Osteoblast (primary cell): ENCODE results near the gene MKNK1. TPM values are rescaled to one million over a fixed set of nuclear protein-coding genes. Genes with fewer than 3 reads are reported as not detected.

Experiments used
- DNase-seq: peaks from one replicate; pipeline ENCODE4 v3.0.0; 2011; ENCODE audit warnings: low spot score, mixed read lengths; ENCODE audit not compliant: insufficient read length; ENCODE audit errors: missing footprints
- H2AFZ ChIP-seq: 2 replicates; pipeline ENCODE4 v1.6.0; 2011; ENCODE audit warnings: mild to moderate bottlenecking, low read length
- H3K27ac ChIP-seq: 2 replicates; pipeline ENCODE4 v1.5.1; 2011; ENCODE audit warnings: mild to moderate bottlenecking, low read depth, low read length, moderate library complexity
- H3K27me3 ChIP-seq: 2 replicates; pipeline ENCODE4 v1.6.0; 2012; ENCODE audit warnings: mild to moderate bottlenecking, control low read depth, inconsistent platforms, low read length, moderate library complexity; ENCODE audit not compliant: insufficient read depth
- H3K36me3 ChIP-seq: 2 replicates; pipeline ENCODE4 v1.5.1; 2011; ENCODE audit warnings: mild to moderate bottlenecking, low read length, control low read depth, moderate library complexity; ENCODE audit not compliant: insufficient read depth
- H3K4me1 ChIP-seq: 2 replicates; pipeline ENCODE4 v1.5.1; 2011; ENCODE audit warnings: mild to moderate bottlenecking, low read length, control low read depth, moderate library complexity; ENCODE audit not compliant: insufficient read depth
- H3K4me2 ChIP-seq: 2 replicates; pipeline ENCODE4 v1.6.0; 2011; ENCODE audit warnings: mild to moderate bottlenecking, low read length; ENCODE audit not compliant: insufficient read depth
- H3K4me3 ChIP-seq: fragments of 200-600 bp; sonication (generic); 3 replicates; pipeline ENCODE4 v1.5.1; 2012; ENCODE audit warnings: mild to moderate bottlenecking, low read length, inconsistent platforms; ENCODE audit not compliant: insufficient read depth
- H3K79me2 ChIP-seq: 2 replicates; pipeline ENCODE4 v1.6.0; 2012; ENCODE audit warnings: mild to moderate bottlenecking, low read length, control low read depth, inconsistent platforms; ENCODE audit not compliant: insufficient read depth
- H3K9me3 ChIP-seq: 2 replicates; pipeline ENCODE4 v1.5.1; 2011; ENCODE audit warnings: low read depth, low read length, control low read depth
- H4K20me1 ChIP-seq: 2 replicates; pipeline ENCODE4 v1.6.0; 2012; ENCODE audit warnings: mild to moderate bottlenecking, low read length, control low read depth; ENCODE audit not compliant: insufficient read depth
- CTCF ChIP-seq: IDR thresholded peaks from 2 replicates; pipeline ENCODE4 v1.5.1; 2011; ENCODE audit warnings: mild to moderate bottlenecking, low read depth, low read length, moderate library complexity; ENCODE audit errors: extremely low read depth
- total RNA-seq: library from RNA; depleted of rRNA; stranded (reverse); fragments of >200 nt; gene quantifications from 2 replicates; pipeline ENCODE4 v1.2.3, GENCODE V29; 2012

Gene MKNK1
- total RNA-seq, 1 donor = 31.8 TPM

- peaks cover 4% of the 10 kb centered on the region for H3K4me1 ChIP-seq
- H3K27ac ChIP-seq = no peak overlapping the region
- H3K27me3 ChIP-seq = peaks cover 17% of the 10 kb centered on the region
- TF ChIP-seq CTCF = peak; percentile 53
- no peak overlapping the region for H3K4me2 ChIP-seq
- no peak overlapping the region for H3K4me3 ChIP-seq
- peak; percentile 95 for DNase-seq
- H3K9me3 ChIP-seq = no peaks in the 10 kb centered on the region
- H3K36me3 ChIP-seq = no peaks in the 10 kb centered on the region
- no peaks in the 10 kb centered on the region for H4K20me1 ChIP-seq
- H2AFZ ChIP-seq = no peak overlapping the region
- no peaks in the 10 kb centered on the region for H3K79me2 ChIP-seq
Observed at GRCh38 chr1:46535063-46535462, 69.0 kb downstream of the MKNK1 start.

- DNase-seq = no peak
- no peak overlapping the region for H3K27ac ChIP-seq
- H3K79me2 ChIP-seq = no peaks in the 10 kb centered on the region
- TF ChIP-seq CTCF = no peak
- H4K20me1 ChIP-seq = no peaks in the 10 kb centered on the region
- H3K4me1 ChIP-seq = no peaks in the 10 kb centered on the region
- peak overlapping the region; percentile 72 for H3K4me2 ChIP-seq
- H2AFZ ChIP-seq = no peak overlapping the region
- H3K36me3 ChIP-seq = no peaks in the 10 kb centered on the region
- peak overlapping the region; percentile 62 for H3K4me3 ChIP-seq
- no peaks in the 10 kb centered on the region for H3K9me3 ChIP-seq
- peaks cover 28% of the 10 kb centered on the region for H3K27me3 ChIP-seq
Observed at GRCh38 chr1:46533179-46533864, 70.7 kb downstream of the MKNK1 start.

GRCh38 chr1:46532498-46533178, 71.4 kb downstream of the MKNK1 start:
- Histone ChIP-seq H3K27ac (no peak overlapping the region), H4K20me1 (no peaks in the 10 kb centered on the region), H3K9me3 (no peaks in the 10 kb centered on the region), H3K4me3 (peak overlapping the region; percentile 62), H3K4me2 (peak overlapping the region; percentile 72), H3K4me1 (no peaks in the 10 kb centered on the region), H2AFZ (no peak overlapping the region), H3K27me3 (peaks cover 29% of the 10 kb centered on the region), H3K36me3 (no peaks in the 10 kb centered on the region), H3K79me2 (no peaks in the 10 kb centered on the region)
- peak; percentile 99 for DNase-seq
- peak; percentile 47 for TF ChIP-seq CTCF

GRCh38 chr1:46532095-46532494, 72.0 kb downstream of the MKNK1 start:
- Histone ChIP-seq H3K27me3 (peaks cover 25% of the 10 kb centered on the region), H3K79me2 (no peaks in the 10 kb centered on the region)

More at GRCh38 chr1:46532095-46532494, 72.0 kb downstream of the MKNK1 start:
- TF ChIP-seq CTCF = no peak
- Histone ChIP-seq H3K4me1 (no peaks in the 10 kb centered on the region), H4K20me1 (no peaks in the 10 kb centered on the region), H2AFZ (no peak overlapping the region), H3K9me3 (no peaks in the 10 kb centered on the region), H3K4me2 (no peak overlapping the region), H3K36me3 (no peaks in the 10 kb centered on the region), H3K27ac (no peak overlapping the region), H3K4me3 (no peak overlapping the region)
- peak; percentile 83 for DNase-seq
